Panc1 (cell line): ENCODE measurements around the gene MIPOL1. TPM values are rescaled to one million over a fixed set of nuclear protein-coding genes. Genes with fewer than 3 reads are reported as not detected.

Experiments used
- ATAC-seq: fragments of 200-7000 bp; cut with Tn5 transposase; 2 replicates; pipeline ENCODE4 v1.9.1; 2020; ENCODE audit warnings: mild to moderate bottlenecking, moderate library complexity
- BruUV-seq: library from RNA; stranded (reverse); fragments of 400-500 nt; replicated peaks from 2 replicates; lab custom pipeline; 2021; lab: Mats Ljungman, UMichigan
- CTCF ChIA-PET: fragments of 300-600 bp; sonication (Branson Sonifier 250); formaldehyde crosslinking; loops from one replicate; lab custom pipeline; 2022; ENCODE audit warnings: antibody characterized with exemption; lab: Charles Lee
- POLR2A ChIA-PET: fragments of 300-600 bp; sonication (Branson Sonifier 250); formaldehyde crosslinking; loops from one replicate; lab custom pipeline; 2022; ENCODE audit warnings: antibody characterized with exemption; lab: Charles Lee
- DNase-seq: peaks from one replicate; pipeline ENCODE4 v3.0.0-alpha.2; 2010; ENCODE audit warnings: low read depth, low spot score
- H3K27ac ChIP-seq: 2 replicates; pipeline ENCODE4 v1.5.1; 2011; ENCODE audit warnings: mild to moderate bottlenecking, low read length, inconsistent platforms
- H3K27me3 ChIP-seq: fragments of 200-500 bp; sonication (Bioruptor generic); 2 replicates; pipeline ENCODE4 v1.6.0; 2014; ENCODE audit warnings: low read length, inconsistent platforms; ENCODE audit not compliant: control insufficient read depth, insufficient read depth
- H3K36me3 ChIP-seq: fragments of 200-500 bp; sonication (Bioruptor generic); 2 replicates; pipeline ENCODE4 v1.5.1; 2014; ENCODE audit warnings: inconsistent platforms, mild to moderate bottlenecking, low read length, moderate library complexity; ENCODE audit not compliant: control insufficient read depth, insufficient read depth
- H3K4me1 ChIP-seq: 2 replicates; pipeline ENCODE4 v1.5.1; 2011; ENCODE audit warnings: inconsistent platforms, mild to moderate bottlenecking, low read length, moderate library complexity; ENCODE audit not compliant: control insufficient read depth, insufficient read depth
- H3K4me3 ChIP-seq, 2 experiments: 2 replicates each; pipeline ENCODE4 v1.5.1; 2011 to 2012; ENCODE audit warnings: low read depth in 2 of 2, low read length in 2 of 2, mild to moderate bottlenecking in 2 of 2, inconsistent platforms in 1 of 2, moderate library complexity in 1 of 2
- H3K9me3 ChIP-seq: fragments of 200-500 bp; sonication (Bioruptor generic); 2 replicates; pipeline ENCODE4 v1.5.1; 2014; ENCODE audit warnings: low read depth, mild to moderate bottlenecking, inconsistent platforms, low read length, moderate library complexity; ENCODE audit not compliant: control insufficient read depth, insufficient read depth
- CTCF ChIP-seq: fragments of 450-650 bp; IDR thresholded peaks from 2 replicates; pipeline ENCODE4 v1.5.1; 2017; ENCODE audit warnings: mild to moderate bottlenecking
- POLR2AphosphoS5 ChIP-seq: IDR thresholded peaks from 2 replicates; pipeline ENCODE4 v1.6.1; 2012; ENCODE audit warnings: mild to moderate bottlenecking, low read depth, low read length, moderate library complexity
- SIN3A ChIP-seq: IDR thresholded peaks from 2 replicates; pipeline ENCODE4 v1.6.1; 2012; ENCODE audit warnings: low read depth, mild to moderate bottlenecking, low read length, moderate library complexity, borderline replicate concordance; ENCODE audit not compliant: insufficient read depth
- TCF7L2 ChIP-seq: IDR thresholded peaks from 2 replicates; pipeline ENCODE4 v1.6.1; 2011; ENCODE audit warnings: mild to moderate bottlenecking, low read depth, low read length, inconsistent platforms
- in situ Hi-C: cut with HindIII; loops from 2 replicates; pipeline ENCODE4 v1.10.0; 2016; ENCODE audit warnings: low sequenced_read_pairs, low pct_unique_long_range_greater_than_20kb
- intact Hi-C: fragments of 100-400 bp; cut with micrococcal nuclease; formaldehyde crosslinking; loops from one replicate; pipeline ENCODE4 v1.10.0; 2022; ENCODE audit not compliant: unreplicated experiment
- total RNA-seq: library from RNA; stranded (reverse); gene quantifications from one replicate; pipeline ENCODE4 v1.2.1, GENCODE V29; 2021; ENCODE audit not compliant: unreplicated experiment
- TF ChIP-seq, protein P1 (sequence below), 2 experiments: IDR thresholded peaks; 2 replicates each; pipeline ENCODE4 v1.6.1; 2011 to 2012; ENCODE audit warnings: low read depth in 2 of 2, control low read depth in 1 of 2, low read length in 1 of 2, mild to moderate bottlenecking in 1 of 2, moderate library complexity in 1 of 2; ENCODE audit not compliant: insufficient read depth in 1 of 2

MIPOL1 gene
- total RNA-seq, 1 experiment from 2014 or later, result 12.8 TPM

DNA sequence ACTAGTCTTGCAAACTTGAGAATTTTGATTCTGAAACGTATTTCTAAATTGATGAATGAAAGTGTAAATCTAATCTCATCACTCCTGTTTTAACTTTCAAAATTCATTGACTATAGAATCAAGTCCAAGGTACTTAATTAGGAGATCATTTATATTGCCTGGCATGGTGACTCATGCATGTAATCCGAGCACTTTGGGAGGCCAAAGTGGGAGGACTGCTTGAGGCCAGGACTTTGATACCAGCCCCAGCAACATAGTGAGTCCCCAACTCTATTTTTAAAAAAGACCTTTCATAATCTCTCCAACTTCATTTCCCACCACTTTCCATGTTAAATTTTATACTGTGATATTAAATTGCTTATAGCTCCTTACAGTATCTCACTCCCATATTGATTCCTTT, 3.0 kb upstream of the MIPOL1 start:
- Histone ChIP-seq H3K27me3 (no peaks in the 10 kb centered on the region), H3K4me3 (no peak overlapping the region), H3K9me3 (no peaks in the 10 kb centered on the region), H3K27ac (no peak overlapping the region), H3K36me3 (no peaks in the 10 kb centered on the region; the same call in 1 of the 2 replicates), H3K4me1 (peaks cover 11% of the 10 kb centered on the region)
- TF ChIP-seq CTCF, result no peak
- TF ChIP-seq SIN3A, result no peak
- TF ChIP-seq TCF7L2, result no peak
- TF ChIP-seq, protein P1, sequence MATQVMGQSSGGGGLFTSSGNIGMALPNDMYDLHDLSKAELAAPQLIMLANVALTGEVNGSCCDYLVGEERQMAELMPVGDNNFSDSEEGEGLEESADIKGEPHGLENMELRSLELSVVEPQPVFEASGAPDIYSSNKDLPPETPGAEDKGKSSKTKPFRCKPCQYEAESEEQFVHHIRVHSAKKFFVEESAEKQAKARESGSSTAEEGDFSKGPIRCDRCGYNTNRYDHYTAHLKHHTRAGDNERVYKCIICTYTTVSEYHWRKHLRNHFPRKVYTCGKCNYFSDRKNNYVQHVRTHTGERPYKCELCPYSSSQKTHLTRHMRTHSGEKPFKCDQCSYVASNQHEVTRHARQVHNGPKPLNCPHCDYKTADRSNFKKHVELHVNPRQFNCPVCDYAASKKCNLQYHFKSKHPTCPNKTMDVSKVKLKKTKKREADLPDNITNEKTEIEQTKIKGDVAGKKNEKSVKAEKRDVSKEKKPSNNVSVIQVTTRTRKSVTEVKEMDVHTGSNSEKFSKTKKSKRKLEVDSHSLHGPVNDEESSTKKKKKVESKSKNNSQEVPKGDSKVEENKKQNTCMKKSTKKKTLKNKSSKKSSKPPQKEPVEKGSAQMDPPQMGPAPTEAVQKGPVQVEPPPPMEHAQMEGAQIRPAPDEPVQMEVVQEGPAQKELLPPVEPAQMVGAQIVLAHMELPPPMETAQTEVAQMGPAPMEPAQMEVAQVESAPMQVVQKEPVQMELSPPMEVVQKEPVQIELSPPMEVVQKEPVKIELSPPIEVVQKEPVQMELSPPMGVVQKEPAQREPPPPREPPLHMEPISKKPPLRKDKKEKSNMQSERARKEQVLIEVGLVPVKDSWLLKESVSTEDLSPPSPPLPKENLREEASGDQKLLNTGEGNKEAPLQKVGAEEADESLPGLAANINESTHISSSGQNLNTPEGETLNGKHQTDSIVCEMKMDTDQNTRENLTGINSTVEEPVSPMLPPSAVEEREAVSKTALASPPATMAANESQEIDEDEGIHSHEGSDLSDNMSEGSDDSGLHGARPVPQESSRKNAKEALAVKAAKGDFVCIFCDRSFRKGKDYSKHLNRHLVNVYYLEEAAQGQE (IDR thresholded peaks at IDR 0.05; ENCODE audit: insufficient read depth in 1 of 2, low read depth in 2 of 2, low read length in 1 of 2), result no peak
- TF ChIP-seq POLR2AphosphoS5, result no peak
- ATAC-seq (no peak), DNase-seq (no peak)
- ChIA-PET POLR2A (interaction anchor here (0.7 kb wide), 1 partner anchor 23 kb away, joined by 3 read pairs; no protein-coding TSS in a partner anchor), CTCF (no interaction called here)
- intact Hi-C loops, result no loop called here
- in situ Hi-C loops, result no loop called here
- no TSS peak for BruUV-seq

DNA sequence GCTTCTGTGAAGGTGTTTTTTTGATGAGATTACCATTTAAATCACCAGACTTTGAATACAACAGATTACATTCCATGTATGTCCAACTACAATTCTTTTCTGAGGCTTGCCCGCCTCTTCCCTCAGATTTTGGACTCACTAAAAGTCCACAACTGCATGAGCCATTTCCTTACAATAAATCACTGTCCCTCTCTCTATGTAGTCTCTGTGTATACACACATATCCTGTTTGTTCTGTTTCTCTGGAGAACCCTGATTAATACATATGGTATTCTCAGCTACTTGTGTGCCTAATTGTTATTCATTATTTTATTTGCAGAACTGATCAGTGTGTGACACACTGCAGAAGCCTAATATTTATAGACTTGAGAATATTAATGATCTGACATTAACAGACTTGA, 2.4 kb upstream of the MIPOL1 start:
- Histone ChIP-seq H3K9me3 (no peaks in the 10 kb centered on the region), H3K4me1 (peaks cover 13% of the 10 kb centered on the region), H3K36me3 (no peaks in the 10 kb centered on the region; the same call in 1 of the 2 replicates), H3K4me3 (no peak overlapping the region), H3K27me3 (no peaks in the 10 kb centered on the region), H3K27ac (no peak overlapping the region)
- BruUV-seq, result no TSS peak
- DNase-seq, result no peak
- no peak for ATAC-seq
- TF ChIP-seq SIN3A, result no peak
- no peak for TF ChIP-seq CTCF
- TF ChIP-seq, protein P1 (IDR thresholded peaks at IDR 0.05; ENCODE audit: insufficient read depth in 1 of 2, low read depth in 2 of 2, low read length in 1 of 2), result no peak
- no peak for TF ChIP-seq POLR2AphosphoS5
- no peak for TF ChIP-seq TCF7L2
- intact Hi-C loops (no loop called here), in situ Hi-C loops (no loop called here)
- CTCF ChIA-PET, result no interaction called here
- POLR2A ChIA-PET, result no interaction called here
